Skin of body (tissue), 2 donors: ENCODE results near the gene KLHL42. TPM values are rescaled to one million over a fixed set of nuclear protein-coding genes. Genes with fewer than 3 reads are reported as not detected.

ENCODE experiments used
- DNase-seq: peaks from one replicate; lab custom pipeline; 2025; lab: John Stamatoyannopoulos, UW
- total RNA-seq: library from RNA; depleted of rRNA; stranded (reverse); fragments of >200 nt; gene quantifications from one replicate; pipeline ENCODE4 v1.2.3, GENCODE V29; 2014

KLHL42 gene
- total RNA-seq, 1 donor from 2014 or later: 22.8 TPM

GRCh38 chr12:27780612-27781408 is 777 bp downstream of the KLHL42 start:
- no peak for DNase-seq

DNA sequence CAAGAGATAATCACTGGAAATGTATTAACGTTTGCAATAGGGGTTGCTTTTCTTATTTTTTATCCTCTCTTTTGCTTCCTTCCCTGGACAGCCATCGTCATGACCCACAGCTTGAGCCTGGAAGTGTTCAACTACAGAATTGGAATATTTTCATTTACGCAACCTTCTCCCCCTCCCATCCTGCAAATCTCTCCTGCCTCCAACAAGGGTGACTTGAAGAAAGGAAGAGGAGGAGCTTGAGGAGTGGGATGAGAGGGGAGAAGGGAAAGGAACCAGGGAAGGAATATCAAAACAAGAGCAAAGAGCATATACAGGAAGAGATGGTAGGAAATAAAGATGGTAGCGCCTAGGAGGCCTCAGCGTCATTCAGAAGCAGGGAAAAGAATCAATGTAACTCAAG is 1.6 kb downstream of the KLHL42 start:
- DNase-seq: no peak

GRCh38 chr12:27782481-27782880 is 2.4 kb downstream of the KLHL42 start:
- no peak for DNase-seq

DNA sequence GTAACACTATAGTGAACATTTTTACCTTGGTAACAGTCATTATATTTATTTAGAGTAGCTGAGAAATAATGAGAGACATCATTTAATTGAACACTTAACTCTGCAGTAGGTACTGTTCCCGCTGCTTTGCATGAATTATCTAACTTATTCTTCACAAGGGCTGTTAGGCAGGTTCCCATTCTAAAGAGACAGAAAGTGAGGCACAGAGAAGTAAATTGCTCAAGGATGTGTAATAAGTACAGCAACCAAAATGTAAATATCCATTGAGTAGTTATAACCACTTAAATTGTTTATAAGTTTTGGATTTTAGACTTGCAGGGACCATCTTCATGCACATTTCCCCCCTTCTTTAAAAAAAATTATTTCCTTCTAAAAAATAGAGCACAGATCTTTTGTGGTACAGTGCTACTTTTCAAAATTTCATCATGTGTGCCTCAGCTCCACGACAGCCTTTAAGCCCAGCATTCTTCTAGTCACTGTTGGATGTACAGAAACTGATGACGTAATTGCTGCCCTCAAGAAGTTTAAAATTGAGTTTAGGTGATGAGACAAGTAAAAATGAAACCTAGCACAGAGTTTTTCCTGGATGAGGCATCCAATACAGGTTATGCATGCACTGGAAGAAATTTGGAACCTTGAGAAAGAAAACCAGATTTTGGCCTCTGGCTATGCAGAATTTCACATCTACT is 6.0 kb downstream of the KLHL42 start:
- no peak for DNase-seq

GRCh38 chr12:27787559-27787958 is 7.5 kb downstream of the KLHL42 start:
- no peak for DNase-seq

- DNase-seq: no peak
These were observed 10.1 kb downstream of the KLHL42 start for GRCh38 chr12:27790179-27790578.

DNA sequence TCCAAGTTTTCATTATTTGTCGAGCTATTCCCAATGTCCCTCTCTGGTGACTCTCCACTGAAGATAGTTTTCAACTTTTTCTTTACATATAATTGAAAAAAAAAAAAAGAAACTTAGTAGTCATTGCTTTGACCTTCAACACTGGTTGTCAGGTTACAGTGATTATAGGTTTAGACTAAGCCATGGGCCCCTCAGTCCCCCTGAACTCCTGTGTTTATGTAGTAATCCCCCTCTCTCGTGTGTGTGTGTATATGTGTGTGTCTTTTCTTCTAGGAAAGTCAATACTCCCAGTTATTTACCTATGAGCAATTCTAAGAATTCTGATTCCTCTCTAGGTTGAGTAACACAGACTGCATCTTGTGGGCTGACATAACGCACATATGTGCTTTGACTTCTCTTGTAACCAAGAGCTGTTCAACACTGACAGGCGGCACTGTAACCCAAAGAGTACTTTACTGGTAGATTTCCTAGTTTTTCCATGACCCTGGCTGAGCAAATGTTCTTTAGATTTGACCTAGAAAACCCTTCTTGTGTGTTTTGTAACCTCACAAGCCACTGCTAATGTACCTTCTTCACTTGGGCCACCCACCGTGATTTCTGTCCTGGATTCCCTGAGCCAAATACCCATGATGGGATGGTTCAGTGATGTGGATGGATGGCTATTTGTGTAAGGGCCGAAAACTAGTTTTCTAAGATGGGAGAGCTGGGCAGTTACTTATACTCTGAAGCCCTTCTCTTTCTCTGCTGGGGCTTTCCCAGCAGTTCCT is 15.0 kb downstream of the KLHL42 start:
- DNase-seq: no peak

DNA sequence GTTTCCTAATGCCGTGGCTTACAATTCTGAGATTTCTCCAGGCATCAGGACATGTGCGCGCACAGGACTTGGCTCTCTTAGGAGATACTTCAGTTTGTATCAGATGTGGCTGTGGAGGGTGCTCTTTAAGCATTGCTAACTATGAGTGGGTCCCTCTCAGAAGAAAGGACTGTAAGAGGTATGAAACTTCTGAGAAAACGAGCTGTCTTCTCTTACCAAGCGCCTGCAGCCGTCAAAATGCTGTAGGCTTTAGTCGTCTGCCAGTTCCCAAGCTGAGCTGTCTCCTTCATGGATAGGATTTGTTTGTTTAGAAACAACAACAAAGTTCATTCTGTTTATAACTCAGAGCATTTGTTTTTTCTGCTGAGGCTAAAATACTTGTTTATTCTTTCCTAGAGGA is 16.1 kb downstream of the KLHL42 start:
- no peak for DNase-seq

GRCh38 chr12:27797301-27798025 is 17.4 kb downstream of the KLHL42 start:
- DNase-seq: no peak

DNA sequence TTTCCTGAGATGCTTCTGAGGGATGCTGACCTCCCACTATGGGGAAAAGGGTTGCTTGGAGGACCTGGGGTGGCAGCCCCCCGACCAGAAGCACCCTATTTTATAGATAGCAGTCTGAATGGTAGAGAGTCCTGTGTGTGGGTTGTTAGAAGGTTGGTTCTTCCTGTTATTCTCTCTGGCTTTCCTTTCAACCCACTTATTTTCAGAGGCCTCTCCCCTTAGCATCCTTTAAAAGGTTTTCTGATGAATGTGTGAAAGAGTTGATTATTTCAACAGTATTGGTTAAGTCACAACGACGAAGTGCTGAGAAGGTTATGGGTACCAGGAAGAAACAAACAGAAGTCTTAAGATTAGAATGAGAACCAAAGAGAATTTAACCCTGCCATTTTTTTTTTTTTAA is 20.8 kb downstream of the KLHL42 start:
- no peak for DNase-seq

GRCh38 chr12:27801630-27802029 is 21.6 kb downstream of the KLHL42 start:
- no peak for DNase-seq

GRCh38 chr12:27802511-27802910 is 22.5 kb downstream of the KLHL42 start:
- DNase-seq: no peak

- DNase-seq: no peak
These were observed 22.9 kb downstream of the KLHL42 start for GRCh38 chr12:27802936-27803335.

DNA sequence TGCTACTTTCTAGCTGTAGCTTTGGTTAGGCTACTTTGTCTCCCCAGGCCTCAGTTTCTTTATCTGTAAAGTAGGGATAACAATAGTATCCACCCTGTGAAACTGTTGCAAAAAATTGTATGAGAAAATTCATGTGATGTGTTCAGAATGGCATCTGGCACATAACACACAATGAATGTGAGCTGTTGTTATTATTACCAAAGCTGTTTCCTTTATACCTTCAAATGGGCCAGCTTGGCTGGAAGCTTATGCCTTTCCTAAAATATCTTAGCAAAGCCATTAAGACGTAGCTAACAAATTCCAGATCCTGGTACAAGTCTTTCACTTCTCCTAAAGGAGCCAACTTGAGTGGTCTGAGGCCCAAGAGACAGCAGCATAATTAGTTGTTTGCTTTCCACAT is 25.2 kb downstream of the KLHL42 start:
- no peak for DNase-seq

DNA sequence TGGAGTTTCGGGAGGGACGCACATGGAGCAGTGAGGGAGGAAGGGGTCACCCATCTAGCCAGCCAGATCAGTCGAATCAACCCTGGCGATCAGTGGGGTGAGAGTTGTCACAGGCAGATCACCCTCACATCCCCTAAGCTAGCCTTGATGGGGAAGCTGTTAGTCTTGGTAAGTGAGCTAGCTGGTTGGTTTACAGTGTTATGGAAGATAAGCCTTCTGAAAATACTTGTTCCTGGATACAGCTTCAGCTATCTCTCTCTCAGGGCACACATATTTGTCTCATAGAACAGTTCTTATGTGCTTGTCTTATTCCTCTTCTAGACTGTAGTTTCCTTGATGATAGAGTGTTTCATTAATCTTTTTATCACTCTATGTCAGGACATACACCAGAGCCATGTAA is 26.2 kb downstream of the KLHL42 start:
- no peak for DNase-seq

DNA sequence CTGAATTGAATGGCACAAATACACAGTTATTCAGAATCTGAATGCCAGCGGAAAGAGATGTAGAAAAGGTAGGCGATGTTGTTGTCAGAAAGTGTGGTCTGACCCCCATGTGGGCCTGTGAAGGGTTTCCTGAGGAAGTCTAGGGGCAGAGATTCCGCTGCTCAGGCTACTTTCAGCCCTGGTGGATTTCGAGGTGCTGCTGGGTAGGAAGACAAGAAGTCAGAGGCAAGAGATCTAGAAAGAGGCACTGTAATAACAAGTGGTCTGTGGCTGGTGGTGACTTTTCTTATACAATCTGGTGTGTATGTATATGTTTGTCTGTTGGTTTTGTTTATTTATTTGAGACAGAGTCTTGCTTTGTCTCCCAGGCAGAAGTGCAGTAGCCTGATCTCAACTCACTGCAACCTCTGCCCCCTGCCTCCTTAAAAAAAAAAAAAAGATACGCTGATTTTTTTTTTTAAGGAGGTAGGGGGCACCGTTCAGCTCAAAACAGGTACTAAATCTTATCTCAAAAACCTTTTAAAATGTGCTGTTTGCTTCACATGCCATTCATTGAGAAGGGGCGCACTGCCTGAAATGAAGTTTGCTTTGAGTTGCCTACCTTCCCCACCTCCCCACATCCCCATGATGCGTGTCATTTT is 27.1 kb downstream of the KLHL42 start:
- DNase-seq: no peak

GRCh38 chr12:27808841-27809240 is 28.8 kb downstream of the KLHL42 start:
- DNase-seq: no peak

GRCh38 chr12:27810756-27811155 is 30.7 kb downstream of the KLHL42 start:
- DNase-seq: no peak

GRCh38 chr12:27812502-27812901 is 32.5 kb downstream of the KLHL42 start:
- DNase-seq: no peak

- DNase-seq: no peak
These were observed 34.4 kb downstream of the KLHL42 start for GRCh38 chr12:27814411-27814810.
